Thyroid gland (tissue), 4 donors: ENCODE measurements around the gene PSAP. TPM values are rescaled to one million over a fixed set of nuclear protein-coding genes. Genes with fewer than 3 reads are reported as not detected.

ENCODE experiments used
- DNase-seq, 2 donors: peaks; one replicate each; pipeline ENCODE4 v3.0.0-alpha.2; 2019
- H3K27ac ChIP-seq, 3 donors: fragments of 200-600 bp; sonication (generic); 1 replicate in 2 of 3; 2 replicates in 1 of 3; pipeline ENCODE4 v1.5.1; 2016 to 2019; ENCODE audit warnings: mild to moderate bottlenecking in 1 of 3, moderate library complexity in 1 of 3
- H3K27me3 ChIP-seq: fragments of 200-600 bp; sonication (generic); one replicate; pipeline ENCODE4 v1.5.1; 2019
- H3K36me3 ChIP-seq, 2 donors: fragments of 200-600 bp; sonication (generic); one replicate each; pipeline ENCODE4 v1.5.1; 2016 to 2019
- H3K4me1 ChIP-seq, 2 donors: fragments of 200-600 bp; sonication (generic); one replicate each; pipeline ENCODE4 v1.5.1; 2017 to 2019
- H3K4me3 ChIP-seq, 3 donors: fragments of 200-600 bp; sonication (generic); replicated peaks in 1 of 3; 1 replicate in 2 of 3; 2 replicates in 1 of 3; pipeline ENCODE4 v1.5.1; 2016; ENCODE audit warnings: mild to moderate bottlenecking in 1 of 3
- H3K9me3 ChIP-seq: fragments of 200-600 bp; sonication (generic); one replicate; pipeline ENCODE4 v1.5.1; 2017
- POLR2A ChIP-seq, 2 donors: fragments of 450-650 bp; IDR thresholded peaks; one replicate each; pipeline ENCODE4 v1.6.1; 2017; ENCODE audit warnings: antibody characterized with exemption in 2 of 2, mild to moderate bottlenecking in 2 of 2, moderate library complexity in 1 of 2
- WGBS, 2 donors: methylation state at CpG; one replicate each; pipeline ENCODE4 v1.1.5; 2017; 5-methylcytosine and 5-hydroxymethylcytosine counted together
- intact Hi-C: fragments of 100-400 bp; cut with DNase I; formaldehyde crosslinking; loops from one replicate; pipeline ENCODE4 v1.15.1; 2023
- total RNA-seq, 4 donors: library from RNA; depleted of rRNA; stranded (reverse); fragments of >200 nt; gene quantifications; one replicate each; pipeline ENCODE4 v1.2.3, GENCODE V29; 2016
- TF ChIP-seq, protein P1 (sequence below), 6 experiments: fragments of 200-600 bp in 3 of 6; fragments of 450-650 bp in 3 of 6; sonication (generic) in 3 of 6; IDR thresholded peaks; one replicate each; pipeline ENCODE4 v1.5.1; 2016 to 2019; ENCODE audit warnings: antibody characterized with exemption in 6 of 6, mild to moderate bottlenecking in 2 of 6, inconsistent platforms in 1 of 6, moderate library complexity in 1 of 6

The PSAP gene
- total RNA-seq, 4 donors from 2014 or later = 978 to 1,211 (median 1,123) TPM

DNA sequence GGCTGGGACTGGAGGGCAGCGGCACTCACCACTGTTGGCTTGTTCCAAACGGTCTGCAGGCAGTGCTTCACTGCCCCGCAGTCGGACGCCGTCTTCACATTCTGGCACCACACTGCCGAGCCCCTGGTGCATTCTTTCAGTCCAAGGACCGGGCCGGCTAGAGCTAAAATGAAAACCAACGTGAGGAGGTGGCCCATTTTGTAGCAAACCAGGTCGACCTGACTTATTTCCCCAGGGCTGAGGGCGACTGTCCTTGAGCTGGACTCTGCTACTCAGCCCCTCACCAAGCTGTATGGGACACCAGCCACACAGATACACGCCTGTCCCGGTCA lies 16.7 kb downstream of the PSAP start:
- WGBS, 2 donors = 92 to 94% methylated on average over 10 to 14 of the region's 14 CpGs
- intact Hi-C loops = loop anchor here (10.0 kb wide), 1 partner anchor 60 kb away; no protein-coding TSS in a partner anchor
- DNase-seq = no peak
- Histone ChIP-seq H3K27me3 (no peaks in the 10 kb centered on the region), H3K9me3 (no peaks in the 10 kb centered on the region), H3K27ac (no peak overlapping the region), H3K4me3 (no peak overlapping the region), H3K4me1 (peaks cover 20 to 54% of the 10 kb centered on the region in 2 donors), H3K36me3 (peaks cover 29% of the 10 kb centered on the region in 2 donors)
- TF ChIP-seq POLR2A (IDR thresholded peaks at IDR 0.05) = no peak
- TF ChIP-seq, protein P1, sequence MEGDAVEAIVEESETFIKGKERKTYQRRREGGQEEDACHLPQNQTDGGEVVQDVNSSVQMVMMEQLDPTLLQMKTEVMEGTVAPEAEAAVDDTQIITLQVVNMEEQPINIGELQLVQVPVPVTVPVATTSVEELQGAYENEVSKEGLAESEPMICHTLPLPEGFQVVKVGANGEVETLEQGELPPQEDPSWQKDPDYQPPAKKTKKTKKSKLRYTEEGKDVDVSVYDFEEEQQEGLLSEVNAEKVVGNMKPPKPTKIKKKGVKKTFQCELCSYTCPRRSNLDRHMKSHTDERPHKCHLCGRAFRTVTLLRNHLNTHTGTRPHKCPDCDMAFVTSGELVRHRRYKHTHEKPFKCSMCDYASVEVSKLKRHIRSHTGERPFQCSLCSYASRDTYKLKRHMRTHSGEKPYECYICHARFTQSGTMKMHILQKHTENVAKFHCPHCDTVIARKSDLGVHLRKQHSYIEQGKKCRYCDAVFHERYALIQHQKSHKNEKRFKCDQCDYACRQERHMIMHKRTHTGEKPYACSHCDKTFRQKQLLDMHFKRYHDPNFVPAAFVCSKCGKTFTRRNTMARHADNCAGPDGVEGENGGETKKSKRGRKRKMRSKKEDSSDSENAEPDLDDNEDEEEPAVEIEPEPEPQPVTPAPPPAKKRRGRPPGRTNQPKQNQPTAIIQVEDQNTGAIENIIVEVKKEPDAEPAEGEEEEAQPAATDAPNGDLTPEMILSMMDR (IDR thresholded peaks at IDR 0.05) = no peak

DNA sequence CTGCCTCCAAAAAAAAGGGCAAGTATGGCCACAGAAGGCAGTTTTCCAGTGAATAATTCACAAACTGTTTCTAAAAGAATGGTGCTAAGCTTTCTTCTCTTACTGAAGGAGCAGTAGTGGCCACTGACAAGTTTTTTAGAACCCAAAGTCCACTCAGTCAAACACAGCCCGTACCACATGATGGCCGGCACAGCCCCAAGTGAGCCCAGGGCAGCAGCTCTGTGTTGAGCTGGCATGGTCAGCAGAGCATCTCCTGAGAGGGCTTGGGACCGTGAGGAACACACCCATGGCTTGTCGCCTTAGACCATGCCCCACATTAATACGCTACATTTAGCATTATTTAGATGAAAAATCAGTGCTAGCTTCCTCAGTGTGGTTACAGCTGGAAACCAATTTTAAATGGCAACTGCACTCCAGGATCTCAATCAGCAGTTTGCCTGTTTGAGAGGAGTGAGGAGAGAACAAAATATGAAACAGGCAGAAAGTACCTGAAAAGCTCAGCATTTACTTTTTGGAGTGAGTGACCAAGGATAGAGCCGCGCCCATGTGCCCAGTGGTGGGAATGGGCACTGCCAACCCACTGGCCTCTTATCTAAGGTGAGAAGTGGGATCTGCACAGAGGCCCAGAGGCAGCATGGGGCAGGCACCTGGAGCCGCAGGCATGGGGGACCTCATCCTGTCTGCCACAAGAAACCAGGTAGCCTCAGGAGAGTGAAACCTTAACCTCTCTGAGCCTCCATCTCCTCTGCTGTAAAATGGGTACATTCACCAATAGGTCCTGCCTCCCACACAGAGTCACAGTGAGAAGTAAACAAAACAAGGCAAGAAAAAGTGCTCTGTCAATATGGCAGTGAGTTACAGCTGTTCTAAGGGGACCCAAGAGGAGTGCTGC lies 17.4 kb downstream of the PSAP start:
- Histone ChIP-seq H3K36me3 (peaks cover 35% of the 10 kb centered on the region in 2 donors), H3K4me3 (no peak overlapping the region), H3K27me3 (no peaks in the 10 kb centered on the region), H3K27ac (no peak overlapping the region), H3K4me1 (peaks cover 20 to 48% of the 10 kb centered on the region in 2 donors), H3K9me3 (no peaks in the 10 kb centered on the region)
- no peak for TF ChIP-seq POLR2A (IDR thresholded peaks at IDR 0.05)
- TF ChIP-seq, protein P1 (IDR thresholded peaks at IDR 0.05) = no peak
- intact Hi-C loops = loop anchor here (10.0 kb wide), 1 partner anchor 61 kb away; no protein-coding TSS in a partner anchor
- DNase-seq = no peak
- 95 to 97% methylated on average over 8 of the region's 8 CpGs for WGBS, 2 donors

DNA sequence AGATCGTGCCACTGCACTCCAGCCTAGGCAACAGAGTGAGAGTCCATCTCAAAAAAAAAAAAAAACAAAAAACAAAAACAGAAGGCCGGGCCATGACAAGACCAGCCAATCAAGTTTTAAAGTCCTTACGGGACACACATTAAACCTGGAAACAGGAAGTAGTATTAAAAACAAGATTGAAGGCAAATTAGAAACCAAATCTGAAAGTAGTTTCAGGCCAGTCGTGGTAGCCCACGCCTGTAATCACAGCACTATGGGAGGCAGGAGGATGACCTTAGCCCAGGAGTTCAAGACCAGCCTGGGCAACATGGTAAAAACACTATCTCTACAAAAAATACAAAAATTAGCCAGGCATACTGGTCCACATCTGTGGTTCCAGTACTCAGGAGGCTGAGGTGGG lies 18.1 kb downstream of the PSAP start:
- intact Hi-C loops = loop anchor here (10.0 kb wide), 1 partner anchor 62 kb away; no protein-coding TSS in a partner anchor
- Histone ChIP-seq H3K4me3 (no peak overlapping the region), H3K4me1 (peaks cover 20 to 41% of the 10 kb centered on the region in 2 donors), H3K27me3 (no peaks in the 10 kb centered on the region), H3K36me3 (peaks cover 40 to 43% of the 10 kb centered on the region in 2 donors), H3K9me3 (no peaks in the 10 kb centered on the region), H3K27ac (no peak overlapping the region)
- no peak for DNase-seq
- 92 to 95% methylated on average over 5 of the region's 5 CpGs for WGBS, 2 donors
- no peak for TF ChIP-seq POLR2A (IDR thresholded peaks at IDR 0.05)
- TF ChIP-seq, protein P1 (IDR thresholded peaks at IDR 0.05) = no peak

DNA sequence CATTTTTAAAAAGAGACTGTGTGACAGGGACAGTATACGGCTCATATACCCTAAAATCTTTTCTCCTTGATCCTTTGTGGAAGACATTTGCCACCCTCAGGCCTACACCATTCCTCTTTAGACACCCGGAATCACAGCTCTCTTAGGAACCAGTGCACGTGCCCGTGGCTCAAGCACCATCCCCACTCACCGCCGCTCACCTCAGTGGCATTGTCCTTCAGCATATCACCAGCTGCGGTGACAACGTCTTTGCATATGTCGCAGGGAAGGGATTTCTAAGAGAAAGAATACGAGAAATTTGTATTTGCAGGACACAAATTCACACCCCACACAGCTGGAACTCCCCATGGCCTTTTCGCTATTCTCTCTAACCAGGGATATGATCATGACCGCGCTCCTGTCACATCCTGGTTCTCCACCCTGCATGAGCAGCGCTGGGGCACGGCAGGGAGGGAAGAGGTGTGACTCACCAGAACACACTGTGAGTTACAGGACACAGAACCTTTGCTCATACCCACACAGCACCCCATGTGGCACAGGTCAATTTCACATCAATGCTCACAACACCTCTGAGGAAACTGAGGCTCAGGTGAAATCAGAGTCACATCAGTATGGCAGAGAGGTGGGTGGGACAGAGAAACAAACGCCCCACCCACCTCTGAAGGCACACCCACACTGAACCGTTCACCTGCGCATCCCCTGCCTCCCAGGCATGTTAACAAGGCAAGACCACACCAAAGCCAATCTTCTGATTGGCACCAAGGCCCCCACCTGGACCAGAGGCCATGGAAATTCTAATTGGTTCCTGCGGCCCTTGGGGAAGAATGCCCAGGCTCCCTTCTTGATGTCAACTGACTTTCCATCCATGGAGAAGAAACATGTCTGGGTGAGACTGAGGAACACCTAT lies 19.2 kb downstream of the PSAP start:
- H3K4me3 ChIP-seq = no peak overlapping the region
- intact Hi-C loops = loop anchor here (10.0 kb wide), 1 partner anchor 63 kb away; no protein-coding TSS in a partner anchor
- no peak for DNase-seq
- WGBS, 2 donors = 94 to 95% methylated on average over 19 of the region's 19 CpGs
- no peaks in the 10 kb centered on the region for H3K27me3 ChIP-seq
- H3K4me1 ChIP-seq = peaks cover 17 to 30% of the 10 kb centered on the region in 2 donors
- TF ChIP-seq POLR2A (IDR thresholded peaks at IDR 0.05) = no peak
- no peaks in the 10 kb centered on the region for H3K9me3 ChIP-seq
- peaks cover 48 to 52% of the 10 kb centered on the region in 2 donors for H3K36me3 ChIP-seq
- H3K27ac ChIP-seq = no peak overlapping the region

DNA sequence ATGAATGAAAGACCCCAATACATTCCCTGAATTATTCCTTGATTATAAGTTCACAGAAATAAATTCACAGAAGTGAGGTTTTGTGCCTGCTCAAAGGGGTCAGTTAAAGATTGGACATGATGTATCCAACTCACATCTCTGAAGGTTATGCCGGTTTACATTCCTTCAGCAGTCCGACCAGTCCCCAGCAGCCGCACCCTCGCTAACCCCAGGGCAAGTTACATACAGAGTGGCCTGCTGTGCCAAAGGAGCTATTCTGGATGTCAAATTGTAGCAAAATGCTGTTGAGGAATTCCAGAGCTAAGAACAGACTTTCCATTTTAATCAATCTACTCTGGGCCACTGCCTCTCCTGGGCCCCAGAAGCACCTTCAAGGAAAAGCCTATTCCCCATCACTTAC lies 20.3 kb downstream of the PSAP start:
- H3K36me3 ChIP-seq = peaks cover 60 to 64% of the 10 kb centered on the region in 2 donors

More for the DNA sequence above, 20.3 kb downstream of the PSAP start:
- TF ChIP-seq POLR2A (IDR thresholded peaks at IDR 0.05) = no peak
- TF ChIP-seq, protein P1 (IDR thresholded peaks at IDR 0.05) = no peak
- Histone ChIP-seq H3K4me3 (no peak overlapping the region), H3K9me3 (no peaks in the 10 kb centered on the region), H3K27me3 (no peaks in the 10 kb centered on the region), H3K27ac (no peak overlapping the region), H3K4me1 (peaks cover 5 to 18% of the 10 kb centered on the region in 2 donors)
- 78 to 97% methylated on average over 4 of the region's 4 CpGs for WGBS, 2 donors
- intact Hi-C loops = loop anchor here (10.0 kb wide), 1 partner anchor 64 kb away; no protein-coding TSS in a partner anchor
- DNase-seq = no peak
